ENCODE measurements around the gene QRICH2. TPM values are rescaled to one million over a fixed set of nuclear protein-coding genes. Genes with fewer than 3 reads are reported as not detected.
A peak's percentile ranks its signal among the peaks of the same experiment; 100 is the strongest.

Gene QRICH2
- 1.1 and 1.5 TPM in 2 replicates for total RNA-seq (2022)
- Bru-seq, nascent RNA = percentile 42 among the genes with signal in this experiment
- percentile 46 among the genes with signal in this experiment for BruChase-seq, experiment 1, labeled RNA remaining after a 2-hour chase
- BruChase-seq, experiment 2, labeled RNA remaining after a 6-hour chase = percentile 53 among the genes with signal in this experiment
- long read RNA-seq, partial matches to known transcripts = 4 of 31 reads
- long read RNA-seq, other reads (novel, unspliced or antisense) = 27 of 31 reads

GRCh38 chr17:76307966-76308338 is at the start of gene QRICH2:
TSS of gene QRICH2 (minus strand) at chr17:76308276. CDS start at chr17:76307998, 278 bp downstream.
- Mint-ChIP-seq H3K27me3 (ENCODE audit: insufficient read depth, unreplicated experiment) (no peaks in the 10 kb centered on the region), H3K4me1 (ENCODE audit: low read depth, unreplicated experiment) (peaks cover 6% of the 10 kb centered on the region), H3K36me3 (ENCODE audit: insufficient read depth, unreplicated experiment) (peaks cover 36% of the 10 kb centered on the region), H3K9me3 (ENCODE audit: unreplicated experiment) (no peaks in the 10 kb centered on the region), H3K4me3 (ENCODE audit: unreplicated experiment) (no peak within 1 kb of the TSS), H3K27ac (ENCODE audit: unreplicated experiment) (no peak within 1 kb of the TSS)
- CTCF ChIA-PET = no interaction called here
- intact Hi-C loops (cut with micrococcal nuclease; ENCODE audit: unreplicated experiment) = no loop called here
- Histone ChIP-seq H3K9me3 (no peaks in the 10 kb centered on the region), H3K36me3 (ENCODE audit: control insufficient read depth, insufficient read depth, low read length) (no peaks in the 10 kb centered on the region; the same call in 1 of the 2 replicates), H3K4me1 (no peaks in the 10 kb centered on the region), H3K27me3 (replicated peaks; ENCODE audit: control insufficient read depth, insufficient read depth, low read length) (no peaks in the 10 kb centered on the region), H3K4me3 (ENCODE audit: low read depth, low read length) (no peak within 1 kb of the TSS)
- no TSS peak for BruUV-seq (replicated peaks)
- POLR2A ChIA-PET = no interaction called here
- TF ChIP-seq, protein P1, sequence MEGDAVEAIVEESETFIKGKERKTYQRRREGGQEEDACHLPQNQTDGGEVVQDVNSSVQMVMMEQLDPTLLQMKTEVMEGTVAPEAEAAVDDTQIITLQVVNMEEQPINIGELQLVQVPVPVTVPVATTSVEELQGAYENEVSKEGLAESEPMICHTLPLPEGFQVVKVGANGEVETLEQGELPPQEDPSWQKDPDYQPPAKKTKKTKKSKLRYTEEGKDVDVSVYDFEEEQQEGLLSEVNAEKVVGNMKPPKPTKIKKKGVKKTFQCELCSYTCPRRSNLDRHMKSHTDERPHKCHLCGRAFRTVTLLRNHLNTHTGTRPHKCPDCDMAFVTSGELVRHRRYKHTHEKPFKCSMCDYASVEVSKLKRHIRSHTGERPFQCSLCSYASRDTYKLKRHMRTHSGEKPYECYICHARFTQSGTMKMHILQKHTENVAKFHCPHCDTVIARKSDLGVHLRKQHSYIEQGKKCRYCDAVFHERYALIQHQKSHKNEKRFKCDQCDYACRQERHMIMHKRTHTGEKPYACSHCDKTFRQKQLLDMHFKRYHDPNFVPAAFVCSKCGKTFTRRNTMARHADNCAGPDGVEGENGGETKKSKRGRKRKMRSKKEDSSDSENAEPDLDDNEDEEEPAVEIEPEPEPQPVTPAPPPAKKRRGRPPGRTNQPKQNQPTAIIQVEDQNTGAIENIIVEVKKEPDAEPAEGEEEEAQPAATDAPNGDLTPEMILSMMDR (IDR thresholded peaks at IDR 0.05; ENCODE audit: insufficient read depth in 1 of 2, low read depth in 1 of 2, low read length in 1 of 2, severe bottlenecking in 1 of 2, unreplicated experiment in 1 of 2) = no peak
- no peak for DNase-seq

GRCh38 chr17:76357597-76358158 is 49.6 kb upstream of the QRICH2 start:
- Mint-ChIP-seq H3K27me3 (ENCODE audit: insufficient read depth, unreplicated experiment) (no peaks in the 10 kb centered on the region), H3K4me1 (ENCODE audit: low read depth, unreplicated experiment) (no peaks in the 10 kb centered on the region), H3K27ac (ENCODE audit: unreplicated experiment) (no peak overlapping the region), H3K36me3 (ENCODE audit: insufficient read depth, unreplicated experiment) (peaks cover 6% of the 10 kb centered on the region), H3K4me3 (ENCODE audit: unreplicated experiment) (no peak overlapping the region), H3K9me3 (ENCODE audit: unreplicated experiment) (no peaks in the 10 kb centered on the region)
- Histone ChIP-seq H3K27me3 (replicated peaks; ENCODE audit: control insufficient read depth, insufficient read depth, low read length) (no peaks in the 10 kb centered on the region), H3K9me3 (no peaks in the 10 kb centered on the region), H3K4me1 (0 out of 2 replicates have a peak, but pooled peaks cover 4% of the 10 kb centered on the region), H3K4me3 (ENCODE audit: low read depth, low read length) (no peak overlapping the region), H3K36me3 (ENCODE audit: control insufficient read depth, insufficient read depth, low read length) (no peaks in the 10 kb centered on the region)
- intact Hi-C loops (cut with micrococcal nuclease; ENCODE audit: unreplicated experiment) = no loop called here
- DNase-seq = no peak
- no TSS peak for BruUV-seq (replicated peaks)
- ChIA-PET CTCF (interaction anchor here (0.7 kb wide), 1 partner anchor 850 kb away, joined by 9 read pairs; no protein-coding TSS in a partner anchor), POLR2A (no interaction called here)
- TF ChIP-seq, protein P1 (IDR thresholded peaks at IDR 0.05; ENCODE audit: insufficient read depth in 1 of 2, low read depth in 1 of 2, low read length in 1 of 2, severe bottlenecking in 1 of 2, unreplicated experiment in 1 of 2) = no peak

GRCh38 chr17:76356803-76357456 is 48.9 kb upstream of the QRICH2 start:
- DNase-seq = no peak
- intact Hi-C loops (cut with micrococcal nuclease; ENCODE audit: unreplicated experiment) = no loop called here
- Mint-ChIP-seq H3K27me3 (ENCODE audit: insufficient read depth, unreplicated experiment) (no peaks in the 10 kb centered on the region), H3K9me3 (ENCODE audit: unreplicated experiment) (no peaks in the 10 kb centered on the region), H3K27ac (ENCODE audit: unreplicated experiment) (no peak overlapping the region), H3K4me1 (ENCODE audit: low read depth, unreplicated experiment) (peaks cover 4% of the 10 kb centered on the region), H3K36me3 (ENCODE audit: insufficient read depth, unreplicated experiment) (peaks cover 6% of the 10 kb centered on the region), H3K4me3 (ENCODE audit: unreplicated experiment) (no peak overlapping the region)
- H3K9me3 ChIP-seq = no peaks in the 10 kb centered on the region
- BruUV-seq (replicated peaks) = no TSS peak
- H3K4me1 ChIP-seq = peaks cover 7% of the 10 kb centered on the region; the same call in 1 of the 2 replicates
- POLR2A ChIA-PET = no interaction called here
- H3K27me3 ChIP-seq (replicated peaks; ENCODE audit: control insufficient read depth, insufficient read depth, low read length) = no peaks in the 10 kb centered on the region
- CTCF ChIA-PET = no interaction called here
- no peak overlapping the region for H3K4me3 ChIP-seq (ENCODE audit: low read depth, low read length)
- TF ChIP-seq, protein P1 (IDR thresholded peaks at IDR 0.05; ENCODE audit: insufficient read depth in 1 of 2, low read depth in 1 of 2, low read length in 1 of 2, severe bottlenecking in 1 of 2, unreplicated experiment in 1 of 2) = no peak
- H3K36me3 ChIP-seq (ENCODE audit: control insufficient read depth, insufficient read depth, low read length) = no peaks in the 10 kb centered on the region

Data from Caco-2 (cell line).